GM12878 (cell line): Measurements from ENCODE around the gene TANC1. TPM values are rescaled to one million over a fixed set of nuclear protein-coding genes. Genes with fewer than 3 reads are reported as not detected.

Experiments
- ATAC-seq: fragments of 200-7000 bp; cut with Tn5 transposase; 3 replicates; pipeline ENCODE4 v1.9.1; 2020; ENCODE audit warnings: mild to moderate bottlenecking, moderate library complexity
- BruUV-seq: library from RNA; stranded (reverse); fragments of 400-500 nt; replicated peaks from 2 replicates; lab custom pipeline; 2021; lab: Mats Ljungman, UMichigan
- CTCF ChIA-PET: fragments of 300-600 bp; sonication (Branson Sonifier 250); formaldehyde crosslinking; extraction: SDS; loops from one replicate; lab custom pipeline; 2021; ENCODE audit warnings: inconsistent platforms; lab: Yijun Ruan, JAX
- POLR2A ChIA-PET: fragments of 350-600 bp; formaldehyde crosslinking; extraction: SDS; loops from one replicate; lab custom pipeline; 2021; ENCODE audit warnings: inconsistent platforms; lab: Charles Lee
- RAD21 ChIA-PET: fragments of 300-600 bp; sonication (Branson Sonifier 250); formaldehyde crosslinking; loops from one replicate; lab custom pipeline; 2023; ENCODE audit warnings: antibody characterized with exemption; ENCODE audit not compliant: unreplicated experiment; lab: Charles Lee
- SMC1A ChIA-PET: fragments of 300-600 bp; sonication (Branson Sonifier 250); formaldehyde crosslinking; loops from one replicate; lab custom pipeline; 2023; ENCODE audit not compliant: unreplicated experiment, uncharacterized antibody; lab: Charles Lee
- DNase-seq: peaks from one replicate; pipeline ENCODE4 v3.0.0-alpha.2; 2011; ENCODE audit warnings: low read depth, low spot score
- FAIRE-seq: peaks from 3 replicates; lab custom pipeline; 2011; peaks lifted over from hg19 to GRCh38; lab: Jason Lieb, UNC
- H2AFZ ChIP-seq: 2 replicates; pipeline ENCODE4 v1.6.0; 2011; ENCODE audit warnings: low read depth, low read length, control low read depth; ENCODE audit not compliant: control insufficient read depth
- H3K27ac ChIP-seq: 2 replicates; pipeline ENCODE4 v1.5.1; 2011; ENCODE audit warnings: control low read depth; ENCODE audit not compliant: control insufficient read depth, insufficient read depth
- H3K27me3 ChIP-seq, 2 experiments: replicated peaks in 1 of 2; 2 replicates each; pipeline versions ENCODE4 v1.6.0 to v1.6.1; 2011; ENCODE audit warnings: low read length in 1 of 2; ENCODE audit not compliant: control insufficient read depth in 2 of 2, insufficient read depth in 2 of 2
- H3K36me3 ChIP-seq, 2 experiments: 2 replicates each; pipeline ENCODE4 v1.5.1; 2011; ENCODE audit warnings: low read length in 1 of 2; ENCODE audit not compliant: control insufficient read depth in 2 of 2, insufficient read depth in 2 of 2
- H3K4me1 ChIP-seq: 2 replicates; pipeline ENCODE4 v1.6.1; 2011; ENCODE audit warnings: mild to moderate bottlenecking, low read length, moderate library complexity, mixed read lengths; ENCODE audit not compliant: control insufficient read depth, insufficient read depth
- H3K4me2 ChIP-seq: 2 replicates; pipeline ENCODE4 v1.6.0; 2011; ENCODE audit warnings: control low read depth; ENCODE audit not compliant: control insufficient read depth, insufficient read depth
- H3K4me3 ChIP-seq: fragments of 200-600 bp; sonication (generic); 2 replicates; pipeline ENCODE4 v1.5.1; 2016
- H3K79me2 ChIP-seq: 2 replicates; pipeline ENCODE4 v1.6.0; 2011; ENCODE audit warnings: low read length; ENCODE audit not compliant: control insufficient read depth, insufficient read depth
- H3K9ac ChIP-seq: 2 replicates; pipeline ENCODE4 v1.8.0; 2011; ENCODE audit warnings: low read length, control low read depth, mixed read lengths; ENCODE audit not compliant: control insufficient read depth, insufficient read depth
- H3K9me3 ChIP-seq: replicated peaks from 3 replicates; pipeline ENCODE4 v1.5.1; 2011; ENCODE audit warnings: mild to moderate bottlenecking, low read length; ENCODE audit not compliant: control insufficient read depth, insufficient read depth
- H4K20me1 ChIP-seq: 2 replicates; pipeline ENCODE4 v1.6.0; 2011; ENCODE audit not compliant: control insufficient read depth, insufficient read depth
- RAD21 ChIP-seq: IDR thresholded peaks from 2 replicates; pipeline ENCODE4 v1.6.1; 2011; ENCODE audit warnings: mild to moderate bottlenecking, low read depth, low read length, moderate library complexity; ENCODE audit not compliant: insufficient read depth
- TARDBP ChIP-seq: IDR thresholded peaks from 2 replicates; pipeline ENCODE4 v1.6.1; 2016; ENCODE audit warnings: borderline replicate concordance
- WGBS: methylation state at CpG from one replicate; pipeline ENCODE4 v1.1.6; 2016; ENCODE audit warnings: low lambda C conversion rate; ENCODE audit not compliant: insufficient replicate concordance, insufficient coverage; ENCODE audit errors: missing lambda C conversion rate; 5-methylcytosine and 5-hydroxymethylcytosine counted together
- in situ Hi-C: fragments of 300-500 bp; cut with MboI; formaldehyde crosslinking; loops from 9 replicates; pipeline ENCODE4 v1.14.3; 2018; ENCODE audit warnings: mixed read lengths
- intact Hi-C: fragments of 100-400 bp; cut with micrococcal nuclease; formaldehyde crosslinking; loops from one replicate; pipeline ENCODE4 v1.14.2; 2022; ENCODE audit not compliant: unreplicated experiment
- polyA plus RNA-seq, 11 experiments: library from polyadenylated mRNA; depleted of rRNA in 4 of 11; unstranded in 6 of 11; stranded (reverse) in 5 of 11; fragments of >200 nt; fragmentation: Nextera tagmentation in 4 of 11; fragmentation: Illumina TruSeq in 1 of 11; extraction: Ambion mirVana in 4 of 11; extraction: Trizol in 1 of 11; gene quantifications; 1 replicate in 1 of 11; 2 replicates in 10 of 11; pipeline versions ENCODE4 v1.2.1 to v1.2.3, GENCODE V29; 2011 to 2016; ENCODE audit warnings: inconsistent platforms in 2 of 11, missing spikeins in 2 of 11, low read depth in 1 of 11
- total RNA-seq, 4 experiments: library from RNA; depleted of rRNA in 3 of 4; stranded (reverse); fragments of >200 nt in 3 of 4; fragmentation: Illumina TruSeq in 1 of 4; extraction: Trizol in 1 of 4; gene quantifications; 2 replicates each; pipeline versions ENCODE4 v1.2.1 to v1.2.3, GENCODE V29; 2013 to 2021
- TF ChIP-seq, protein P1 (sequence below), 3 experiments: IDR thresholded peaks in 2 of 3; conservative IDR thresholded peaks in 1 of 3; 2 replicates each; pipeline ENCODE4 v1.5.1; 2011; ENCODE audit warnings: low read depth in 3 of 3, low read length in 3 of 3, mild to moderate bottlenecking in 3 of 3, control low read depth in 2 of 3, moderate library complexity in 2 of 3, inconsistent platforms in 1 of 3, mixed read lengths in 1 of 3; ENCODE audit not compliant: control insufficient read depth in 2 of 3, insufficient read depth in 1 of 3; ENCODE audit errors: extremely low read depth in 1 of 3
- TF ChIP-seq, protein P2 (sequence below): IDR thresholded peaks from 2 replicates; pipeline ENCODE4 v1.6.1; 2011; ENCODE audit warnings: borderline replicate concordance, low read depth, mild to moderate bottlenecking, moderate library complexity, mixed read lengths, low read length; ENCODE audit not compliant: insufficient read depth; ENCODE audit errors: extremely low read length
- TF ChIP-seq, protein P3 (sequence below): IDR thresholded peaks from 2 replicates; pipeline ENCODE4 v1.6.1; 2011; ENCODE audit warnings: mild to moderate bottlenecking, low read depth, low read length, moderate library complexity; ENCODE audit not compliant: insufficient replicate concordance

The TANC1 gene
- total and polyA plus RNA-seq, 10 of the 15 experiments (the other 5 are each of a cell fraction or from before 2014, with no cell fraction given) = 0.05 to 5.0 (median 0.34) TPM

DNA sequence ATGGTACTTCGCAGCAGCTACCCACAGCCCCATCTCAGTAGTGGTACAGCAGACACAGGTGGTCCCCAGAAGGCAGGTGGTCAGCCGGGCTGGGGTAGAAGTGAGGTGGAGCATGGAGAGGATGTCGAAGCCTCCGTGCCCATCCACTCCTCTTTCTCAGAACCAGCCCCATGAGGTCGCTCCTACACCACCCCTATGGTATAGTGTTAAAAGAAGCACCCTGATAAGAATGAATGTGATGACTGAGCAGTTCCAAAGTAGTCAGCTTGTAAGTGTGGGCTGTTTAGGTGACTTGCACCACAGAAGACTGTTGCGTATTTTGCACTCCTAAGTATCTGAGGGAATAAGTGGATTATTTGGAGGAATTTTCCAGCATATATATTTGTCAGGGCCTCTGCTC, 206.7 kb downstream of the TANC1 start:
- POLR2A ChIA-PET = no interaction called here
- Histone ChIP-seq H3K9ac (no peak overlapping the region), H3K27me3 (no peaks in the 10 kb centered on the region), H3K9me3 (no peaks in the 10 kb centered on the region), H2AFZ (no peak overlapping the region), H3K79me2 (no peaks in the 10 kb centered on the region), H3K4me1 (no peaks in the 10 kb centered on the region), H3K4me2 (no peak overlapping the region), H3K27ac (no peak overlapping the region), H4K20me1 (no peaks in the 10 kb centered on the region; the same call in 1 of the 2 replicates), H3K36me3 (no peaks in the 10 kb centered on the region), H3K4me3 (no peak overlapping the region)
- ATAC-seq (peak; percentile 83), DNase-seq (no peak), FAIRE-seq (no peak)
- intact Hi-C loops (no loop called here), in situ Hi-C loops (no loop called here)
- TF ChIP-seq, protein P1, sequence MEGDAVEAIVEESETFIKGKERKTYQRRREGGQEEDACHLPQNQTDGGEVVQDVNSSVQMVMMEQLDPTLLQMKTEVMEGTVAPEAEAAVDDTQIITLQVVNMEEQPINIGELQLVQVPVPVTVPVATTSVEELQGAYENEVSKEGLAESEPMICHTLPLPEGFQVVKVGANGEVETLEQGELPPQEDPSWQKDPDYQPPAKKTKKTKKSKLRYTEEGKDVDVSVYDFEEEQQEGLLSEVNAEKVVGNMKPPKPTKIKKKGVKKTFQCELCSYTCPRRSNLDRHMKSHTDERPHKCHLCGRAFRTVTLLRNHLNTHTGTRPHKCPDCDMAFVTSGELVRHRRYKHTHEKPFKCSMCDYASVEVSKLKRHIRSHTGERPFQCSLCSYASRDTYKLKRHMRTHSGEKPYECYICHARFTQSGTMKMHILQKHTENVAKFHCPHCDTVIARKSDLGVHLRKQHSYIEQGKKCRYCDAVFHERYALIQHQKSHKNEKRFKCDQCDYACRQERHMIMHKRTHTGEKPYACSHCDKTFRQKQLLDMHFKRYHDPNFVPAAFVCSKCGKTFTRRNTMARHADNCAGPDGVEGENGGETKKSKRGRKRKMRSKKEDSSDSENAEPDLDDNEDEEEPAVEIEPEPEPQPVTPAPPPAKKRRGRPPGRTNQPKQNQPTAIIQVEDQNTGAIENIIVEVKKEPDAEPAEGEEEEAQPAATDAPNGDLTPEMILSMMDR (IDR thresholded peaks at IDR 0.05 in 2 of 3, conservative IDR thresholded peaks at IDR 0.05 in 1 of 3; ENCODE audit: control insufficient read depth in 2 of 3, extremely low read depth in 1 of 3, insufficient read depth in 1 of 3, low read depth in 3 of 3, low read length in 3 of 3) = peak; percentile 19 to 43 (median 21); a peak in 4 of 6 replicates
- TF ChIP-seq RAD21 (peak; percentile 52), TARDBP (no peak)
- TF ChIP-seq, protein P2, sequence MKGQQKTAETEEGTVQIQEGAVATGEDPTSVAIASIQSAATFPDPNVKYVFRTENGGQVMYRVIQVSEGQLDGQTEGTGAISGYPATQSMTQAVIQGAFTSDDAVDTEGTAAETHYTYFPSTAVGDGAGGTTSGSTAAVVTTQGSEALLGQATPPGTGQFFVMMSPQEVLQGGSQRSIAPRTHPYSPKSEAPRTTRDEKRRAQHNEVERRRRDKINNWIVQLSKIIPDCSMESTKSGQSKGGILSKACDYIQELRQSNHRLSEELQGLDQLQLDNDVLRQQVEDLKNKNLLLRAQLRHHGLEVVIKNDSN = no peak
- TF ChIP-seq, protein P3, sequence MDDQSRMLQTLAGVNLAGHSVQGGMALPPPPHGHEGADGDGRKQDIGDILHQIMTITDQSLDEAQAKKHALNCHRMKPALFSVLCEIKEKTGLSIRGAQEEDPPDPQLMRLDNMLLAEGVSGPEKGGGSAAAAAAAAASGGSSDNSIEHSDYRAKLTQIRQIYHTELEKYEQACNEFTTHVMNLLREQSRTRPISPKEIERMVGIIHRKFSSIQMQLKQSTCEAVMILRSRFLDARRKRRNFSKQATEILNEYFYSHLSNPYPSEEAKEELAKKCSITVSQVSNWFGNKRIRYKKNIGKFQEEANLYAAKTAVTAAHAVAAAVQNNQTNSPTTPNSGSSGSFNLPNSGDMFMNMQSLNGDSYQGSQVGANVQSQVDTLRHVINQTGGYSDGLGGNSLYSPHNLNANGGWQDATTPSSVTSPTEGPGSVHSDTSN = no peak
- WGBS = 71% methylated on average over 6 of the region's 6 CpGs
- RAD21 ChIA-PET = no interaction called here
- no TSS peak for BruUV-seq
- CTCF ChIA-PET = interaction anchor here (0.7 to 2.3 kb wide), 4 partner anchors 11 to 793 kb away, joined by 3 to 11 read pairs (median 4); no protein-coding TSS in a partner anchor
- SMC1A ChIA-PET = interaction anchor here (1.8 to 1.9 kb wide), 2 partner anchors 11 to 24 kb away, joined by 5 to 6 read pairs; no protein-coding TSS in a partner anchor
